GM13977 (cell line): ENCODE results near the gene FBXL4.

Experiments
- DNase-seq: peaks from one replicate; pipeline ENCODE4 v3.0.0; 2012; ENCODE audit warnings: low spot score
- CTCF ChIP-seq: IDR thresholded peaks from 2 replicates; pipeline ENCODE4 v1.5.1; 2012; ENCODE audit warnings: mild to moderate bottlenecking, control low read depth; ENCODE audit not compliant: insufficient read depth; ENCODE audit errors: extremely low read depth, missing control alignments
- in situ Hi-C: fragments of 300-500 bp; cut with MboI; formaldehyde crosslinking; loops from one replicate; pipeline ENCODE4 v1.12.0; 2022; ENCODE audit warnings: low sequenced_read_pairs, low pct_unique_long_range_greater_than_20kb, mixed read lengths, inconsistent platforms; ENCODE audit not compliant: unreplicated experiment

The FBXL4 gene

GRCh38 chr6:98824162-98824901, 123.4 kb downstream of the FBXL4 start:
- in situ Hi-C loops = no loop called here
- no peak for TF ChIP-seq CTCF
- no peak for DNase-seq

- in situ Hi-C loops = no loop called here
- TF ChIP-seq CTCF = no peak
- DNase-seq = no peak
These were observed 124.2 kb downstream of the FBXL4 start for GRCh38 chr6:98823428-98824161.

GRCh38 chr6:98821756-98822405, 125.9 kb downstream of the FBXL4 start:
- in situ Hi-C loops = no loop called here
- TF ChIP-seq CTCF = no peak
- DNase-seq = no peak
